DMS114 treated with DMSO at 0.1 percent for 48 hours (cell line): ENCODE data around the gene NHERF1.

ENCODE experiments used
- DNase-seq: peaks from one replicate; lab custom pipeline; 2025; ENCODE audit not compliant: unreplicated experiment; lab: John Stamatoyannopoulos, UW

The NHERF1 gene

GRCh38 chr17:74782571-74782970 lies 34.1 kb downstream of the NHERF1 start:
- no peak for DNase-seq

GRCh38 chr17:74784125-74784810 lies 35.8 kb downstream of the NHERF1 start:
- no peak for DNase-seq

- no peak for DNase-seq
Measured at GRCh38 chr17:74785096-74785980, 36.9 kb downstream of the NHERF1 start.

- DNase-seq, result no peak
Measured at GRCh38 chr17:74785981-74786360, 37.5 kb downstream of the NHERF1 start.

- no peak for DNase-seq
Measured at GRCh38 chr17:74786431-74787055, 38.1 kb downstream of the NHERF1 start.

GRCh38 chr17:74790161-74791058 lies 42.0 kb downstream of the NHERF1 start:
- no peak for DNase-seq

- DNase-seq, result no peak
Measured at GRCh38 chr17:74792586-74793105, 44.2 kb downstream of the NHERF1 start.

- DNase-seq, result no peak
Measured at GRCh38 chr17:74795327-74796020, 47.0 kb downstream of the NHERF1 start.

- no peak for DNase-seq
Measured at GRCh38 chr17:74796211-74796610, 47.8 kb downstream of the NHERF1 start.

GRCh38 chr17:74796866-74797265 lies 48.4 kb downstream of the NHERF1 start:
- no peak for DNase-seq

GRCh38 chr17:74797824-74798223 lies 49.4 kb downstream of the NHERF1 start:
- no peak for DNase-seq

- no peak for DNase-seq
Measured at GRCh38 chr17:74798239-74798707, 49.8 kb downstream of the NHERF1 start.

GRCh38 chr17:74799097-74799496 lies 50.7 kb downstream of the NHERF1 start:
- DNase-seq, result no peak

GRCh38 chr17:74800531-74800930 lies 52.1 kb downstream of the NHERF1 start:
- DNase-seq, result no peak

- DNase-seq, result no peak
Measured at GRCh38 chr17:74801896-74802295, 53.5 kb downstream of the NHERF1 start.

GRCh38 chr17:74803388-74803930 lies 55.0 kb downstream of the NHERF1 start:
- no peak for DNase-seq

- no peak for DNase-seq
Measured at GRCh38 chr17:74803971-74804370, 55.5 kb downstream of the NHERF1 start.

- DNase-seq, result no peak
Measured at GRCh38 chr17:74804683-74805082, 56.3 kb downstream of the NHERF1 start.

- no peak for DNase-seq
Measured at GRCh38 chr17:74805591-74805991, 57.2 kb downstream of the NHERF1 start.

GRCh38 chr17:74806334-74806733 lies 57.9 kb downstream of the NHERF1 start:
- no peak for DNase-seq
